AG10803 (cell line): ENCODE measurements around the gene RPAP2.

ENCODE experiments used
- DNase-seq: peaks from one replicate; pipeline ENCODE4 v3.0.0; 2010; ENCODE audit warnings: low read depth
- H3K4me3 ChIP-seq: 2 replicates; pipeline ENCODE4 v1.5.1; 2011; ENCODE audit warnings: mild to moderate bottlenecking, low read length, control low read depth
- CTCF ChIP-seq: conservative IDR thresholded peaks from 2 replicates; pipeline ENCODE4 v1.5.1; 2011; ENCODE audit warnings: mild to moderate bottlenecking, low read length, control low read depth, inconsistent platforms

RPAP2 gene

GRCh38 chr1:92446546-92446945 is 147.7 kb downstream of the RPAP2 start:
- H3K4me3 ChIP-seq, result no peak overlapping the region
- TF ChIP-seq CTCF, result no peak
- DNase-seq, result no peak

DNA sequence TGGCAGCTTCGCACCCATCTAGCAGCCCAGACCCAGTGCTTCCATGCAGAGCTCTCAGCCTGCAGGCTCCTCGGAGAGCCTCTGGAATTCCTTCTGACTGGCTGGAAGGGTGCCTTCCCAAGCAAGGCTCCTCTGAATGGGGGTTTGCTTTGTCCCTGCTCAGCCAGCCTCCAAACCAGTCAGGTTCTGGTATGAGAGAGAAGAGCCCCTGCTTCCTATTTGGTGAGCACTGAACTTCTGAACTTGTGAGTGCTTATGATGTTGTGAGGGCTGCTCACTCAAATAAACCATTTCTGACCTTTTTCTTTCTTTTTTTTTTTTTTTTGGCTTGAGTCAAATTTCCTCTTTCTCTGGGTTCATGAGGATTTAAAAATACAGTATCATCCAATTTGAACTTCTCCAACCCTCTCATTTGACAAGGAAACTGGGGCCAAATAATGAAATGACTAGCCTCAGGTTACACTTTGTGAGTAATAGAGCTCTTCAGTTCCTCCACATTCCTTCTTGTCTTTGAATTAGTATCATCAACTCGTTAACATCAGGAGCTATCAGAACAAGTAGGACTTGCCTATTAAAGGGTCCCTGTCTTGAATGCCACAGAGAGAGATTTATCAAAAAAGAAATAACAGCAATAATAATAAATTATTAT is 148.3 kb downstream of the RPAP2 start:
- DNase-seq, result no peak
- no peak for TF ChIP-seq CTCF

GRCh38 chr1:92447976-92448375 is 149.1 kb downstream of the RPAP2 start:
- no peak overlapping the region for H3K4me3 ChIP-seq
- no peak for DNase-seq
- TF ChIP-seq CTCF, result no peak

More for the DNA sequence above, 148.3 kb downstream of the RPAP2 start:
- H3K4me3 ChIP-seq, result no peak overlapping the region
